GM21825 (cell line): ENCODE measurements around the gene MRAS.
"Not testable (repeated sequence)": the region's sequence is repeated elsewhere in the genome, so short reads cannot be mapped to it uniquely, and the experiment has no call there.

Experiments used
- ATAC-seq: cut with Tn5 transposase; IDR thresholded peaks from one replicate; pipeline ENCODE4 v1.9.1; 2021; ENCODE audit warnings: mild to moderate bottlenecking, moderate library complexity; ENCODE audit not compliant: unreplicated experiment

The MRAS gene

DNA sequence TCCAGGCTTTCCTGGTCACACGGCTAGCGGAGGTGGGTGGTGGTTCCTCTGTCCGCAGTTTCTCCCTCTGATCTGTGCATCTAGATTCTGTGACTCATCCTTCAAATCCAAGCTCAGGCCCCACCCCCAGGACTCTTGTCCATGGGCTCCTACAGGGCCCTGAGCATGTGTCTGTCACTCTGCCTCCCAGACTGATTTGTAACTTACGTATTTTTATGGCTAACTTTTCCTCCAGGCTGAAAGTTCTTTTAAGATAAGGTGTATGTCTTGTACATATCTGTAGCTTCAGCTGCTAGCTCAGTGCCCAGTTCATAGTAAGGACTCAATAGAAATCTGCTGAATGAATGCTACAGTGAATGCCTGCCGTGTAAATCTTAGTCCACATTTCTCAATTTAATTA lies 94.1 kb downstream of the MRAS start:
- ATAC-seq: no peak

DNA sequence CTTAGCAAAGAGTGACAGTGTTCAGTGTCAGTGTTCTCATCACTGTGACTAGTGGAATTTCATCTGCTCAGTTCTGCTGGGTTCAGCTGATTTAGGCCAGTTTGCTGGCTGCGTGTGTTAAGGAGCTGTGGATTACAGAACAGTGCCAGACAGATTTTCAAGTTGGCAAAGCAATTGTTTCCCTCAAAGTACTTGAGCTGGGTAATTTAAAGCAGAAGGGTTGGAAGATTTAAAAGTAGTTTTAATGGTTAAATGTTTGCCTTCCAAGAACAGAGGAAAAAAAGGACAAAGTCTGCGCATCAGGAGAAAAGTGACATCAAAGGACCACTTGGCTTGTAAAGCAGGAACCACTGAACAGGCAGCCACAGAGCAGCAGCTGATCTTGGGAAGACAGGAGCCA lies 94.7 kb downstream of the MRAS start:
- no peak for ATAC-seq

DNA sequence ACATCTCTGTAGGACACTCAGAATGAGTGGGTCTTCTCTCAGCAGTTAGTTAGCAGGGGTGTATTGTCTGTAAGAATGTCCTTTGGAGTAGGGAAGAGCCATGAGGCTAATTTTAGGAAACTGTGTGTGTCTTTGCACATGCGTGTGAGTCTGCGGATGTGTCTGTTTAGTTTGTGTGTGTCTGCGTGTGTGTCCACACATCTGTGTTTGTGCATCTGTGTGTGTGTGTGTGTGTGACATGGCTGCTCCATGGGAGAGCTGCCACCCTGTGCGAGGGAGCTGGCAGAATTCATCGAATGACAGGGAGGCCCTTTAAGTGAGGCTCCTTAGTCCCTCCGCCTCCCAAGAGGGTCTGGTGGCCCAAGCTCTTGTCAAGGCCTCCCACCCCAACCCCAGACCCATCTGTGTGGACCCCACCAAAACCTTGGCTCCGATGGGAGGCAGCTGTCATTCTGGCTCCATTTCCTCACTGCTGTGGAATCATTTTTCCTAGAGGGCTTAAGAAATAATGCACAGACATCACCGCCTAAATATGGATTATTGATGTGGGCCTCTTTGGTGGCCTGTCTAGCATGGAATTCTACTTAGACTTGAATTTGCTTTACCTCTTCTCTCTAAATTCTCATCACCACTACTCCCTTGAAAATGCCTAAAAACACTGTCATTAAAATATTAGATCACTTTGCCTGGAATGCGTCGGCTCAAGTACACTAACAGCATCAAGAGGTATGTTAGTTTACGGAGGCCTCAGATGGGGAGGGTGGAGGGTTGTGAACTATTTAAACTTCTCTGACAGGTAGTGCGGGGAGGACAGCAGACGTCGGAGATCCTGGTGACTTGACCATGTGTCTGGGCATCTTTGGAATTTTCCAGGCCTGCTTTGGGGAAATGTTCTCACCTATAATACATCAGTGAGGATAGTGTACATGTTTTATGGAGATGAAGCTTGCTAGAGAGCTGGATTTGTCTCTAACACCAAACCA lies 95.4 kb downstream of the MRAS start:
- ATAC-seq: no peak

DNA sequence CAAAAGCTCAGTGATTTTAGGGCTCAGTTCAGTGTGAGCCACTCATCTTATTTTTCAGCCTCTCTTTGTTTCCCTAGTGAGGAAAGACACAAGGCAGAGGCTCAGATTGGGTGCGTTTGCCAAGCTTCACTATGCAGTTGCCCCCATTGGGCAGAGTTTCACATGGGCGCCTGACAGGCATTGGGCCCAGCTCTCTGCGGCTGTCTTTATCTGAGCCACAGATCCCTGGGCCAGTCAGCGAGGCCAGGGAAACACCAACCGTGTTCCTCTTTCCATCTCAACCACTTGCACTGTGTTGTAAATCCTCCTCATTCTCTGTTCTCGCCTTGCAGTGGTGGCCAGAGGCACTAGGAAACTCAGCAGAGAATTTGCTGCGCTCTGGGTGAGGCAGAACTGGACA lies 96.9 kb downstream of the MRAS start:
- ATAC-seq: no peak

DNA sequence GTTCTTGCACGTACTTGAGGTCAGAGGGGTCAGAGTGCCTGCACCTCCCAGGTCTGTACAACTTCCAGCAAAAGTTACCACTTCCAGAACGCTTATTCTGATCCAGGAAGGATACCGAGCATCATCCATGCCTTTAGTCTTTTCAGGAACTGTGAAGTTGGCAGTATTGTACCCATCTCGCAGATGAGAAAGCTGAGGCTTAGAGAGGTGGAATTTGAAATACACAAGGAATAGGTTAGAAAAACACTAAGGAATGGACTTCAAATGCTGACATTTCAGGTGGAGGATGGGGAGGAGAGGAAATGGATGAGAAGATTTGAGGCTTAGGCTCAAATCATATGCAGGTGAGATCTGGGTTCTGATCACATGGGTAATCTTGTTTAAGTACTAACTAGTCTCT lies 97.3 kb downstream of the MRAS start:
- ATAC-seq: no peak

DNA sequence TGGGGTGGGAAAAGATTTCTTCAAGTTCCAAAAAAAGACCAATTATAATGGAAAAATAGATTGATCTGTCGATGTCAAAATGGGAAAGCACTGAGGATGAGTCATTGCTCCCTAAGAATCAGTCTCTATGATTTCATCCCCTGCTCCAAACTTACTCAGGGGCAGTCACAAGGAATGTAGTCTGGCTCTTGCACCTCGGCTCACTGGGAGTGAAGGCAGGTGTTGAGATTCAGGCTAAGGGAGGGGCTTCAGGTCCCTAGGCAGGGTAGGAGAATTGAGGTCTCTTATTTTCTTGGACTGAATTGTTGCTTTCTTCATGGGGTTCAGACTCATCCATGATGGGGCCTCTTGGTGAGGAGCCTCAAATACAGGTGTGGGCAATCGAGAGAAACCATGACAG lies 100.3 kb downstream of the MRAS start:
- ATAC-seq: no peak

- ATAC-seq: no peak
Observed at GRCh38 chr3:138449490-138449889, 101.1 kb downstream of the MRAS start.

GRCh38 chr3:138450181-138450580 lies 101.8 kb downstream of the MRAS start:
- no peak for ATAC-seq

DNA sequence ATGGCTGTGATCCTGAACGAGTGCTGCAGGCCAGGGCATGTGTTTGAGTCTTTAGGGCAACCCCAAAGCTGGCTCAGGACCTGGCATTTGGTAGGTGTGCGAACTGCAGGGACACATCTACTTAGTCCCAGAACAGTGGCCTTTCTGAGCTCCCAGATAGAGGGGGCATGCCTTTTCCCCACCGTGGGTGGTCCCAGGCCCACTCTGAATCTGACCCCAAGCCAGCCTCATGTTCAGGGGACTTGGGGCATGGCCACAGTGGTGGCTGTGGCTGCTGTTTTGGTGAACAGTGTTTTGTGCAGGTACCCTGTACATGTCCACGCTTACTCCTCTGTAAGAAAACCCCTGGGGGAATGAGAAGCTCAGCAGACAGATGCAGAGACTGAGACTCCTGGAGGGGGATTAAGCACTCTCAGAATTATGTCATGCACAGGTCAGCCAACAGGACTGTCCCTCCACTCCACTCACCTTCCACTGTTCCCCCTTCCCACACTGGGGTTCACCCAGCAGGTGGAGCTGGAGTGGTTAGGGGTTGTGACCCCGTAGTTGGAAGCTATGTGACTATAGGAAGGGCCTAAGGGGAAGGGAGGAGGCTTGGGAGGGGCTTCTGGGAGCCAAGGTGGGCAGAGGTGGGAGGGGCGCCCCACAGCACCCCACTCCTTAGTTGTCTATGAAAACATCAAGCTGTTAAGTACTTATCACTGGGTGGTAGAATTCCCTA lies 102.5 kb downstream of the MRAS start:
- ATAC-seq: no peak

DNA sequence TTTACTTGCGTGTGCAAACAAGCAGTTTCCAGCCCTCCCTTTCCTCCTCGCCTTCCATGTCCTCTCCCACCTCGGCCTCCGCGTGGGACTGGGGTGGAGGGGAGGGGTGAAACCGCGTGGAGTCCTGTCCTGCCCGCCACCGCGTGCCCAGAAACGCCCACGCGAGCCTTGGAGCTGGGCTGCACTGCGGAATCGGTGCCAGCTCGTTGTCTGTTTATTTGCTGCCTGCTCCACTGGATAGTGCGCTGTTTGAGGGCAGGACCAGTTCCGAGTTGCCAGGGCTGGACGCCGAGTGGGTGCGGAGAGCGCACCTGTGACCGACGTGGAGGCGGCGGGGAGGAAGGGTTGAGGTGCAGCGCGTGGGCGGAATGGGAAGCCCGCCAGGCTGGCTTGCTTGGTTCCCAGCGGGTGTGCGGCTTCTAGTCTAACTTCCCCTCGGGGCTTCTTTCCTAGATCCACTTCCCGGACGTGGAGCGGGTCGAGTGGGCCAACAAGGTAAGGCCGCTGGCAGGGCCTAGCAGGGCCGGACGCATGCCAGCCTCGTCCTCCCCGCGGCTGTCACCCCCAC lies 103.3 kb downstream of the MRAS start:
- no peak for ATAC-seq

DNA sequence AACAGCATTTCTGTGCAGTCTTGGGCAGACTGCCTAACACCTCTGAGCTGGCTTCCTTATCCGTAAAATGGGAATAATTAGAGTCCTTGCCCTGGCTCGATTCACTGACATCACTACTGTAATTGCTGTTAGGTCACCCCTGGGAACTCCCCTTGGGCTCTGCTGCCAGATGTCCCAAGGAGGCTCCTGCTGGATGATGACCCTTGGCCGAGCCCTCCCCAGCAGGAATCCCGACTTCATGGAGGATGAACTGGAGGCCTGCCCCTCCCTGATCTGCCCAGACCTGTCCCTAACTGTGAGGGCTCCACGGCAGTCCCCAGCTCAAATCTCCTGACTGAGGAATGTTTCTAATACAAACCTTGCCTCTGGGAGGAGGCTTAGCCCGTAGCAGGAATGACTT lies 104.1 kb downstream of the MRAS start:
- ATAC-seq: no peak

DNA sequence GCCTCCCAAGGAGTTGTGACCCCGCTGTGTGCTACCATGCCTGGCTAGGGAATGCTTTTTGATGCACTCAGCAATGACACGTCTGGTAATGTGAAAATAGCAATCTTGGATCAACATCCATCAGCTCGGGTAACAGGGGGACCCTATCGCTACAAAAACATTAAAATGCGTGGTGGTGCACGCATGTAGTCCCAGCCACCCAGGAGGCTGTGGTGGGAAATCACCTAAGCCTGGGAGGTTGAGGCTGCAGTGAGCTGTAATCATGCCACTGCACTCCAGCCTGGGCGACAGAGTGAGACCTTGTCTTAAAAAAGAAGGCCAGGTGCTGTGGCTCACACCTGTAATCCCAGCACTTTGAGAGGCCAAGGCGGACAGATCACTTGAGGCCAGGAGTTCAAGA lies 105.6 kb downstream of the MRAS start:
- not testable (repeated sequence) for ATAC-seq
